ENCODE measurements around the gene AP2A2.

- TF ChIP-seq ESRRA (CRISPR knock-in tag; IDR thresholded peaks at IDR 0.05; ENCODE audit: borderline replicate concordance), result no peak
- TF ChIP-seq CTCF (IDR thresholded peaks at IDR 0.05), result no peak
- TF ChIP-seq ELF4 (CRISPR knock-in tag; IDR thresholded peaks at IDR 0.05; ENCODE audit: low read depth), result no peak
- TF ChIP-seq FOXJ3 (CRISPR knock-in tag; IDR thresholded peaks at IDR 0.05; ENCODE audit: borderline replicate concordance), result no peak
- TF ChIP-seq, protein P1, sequence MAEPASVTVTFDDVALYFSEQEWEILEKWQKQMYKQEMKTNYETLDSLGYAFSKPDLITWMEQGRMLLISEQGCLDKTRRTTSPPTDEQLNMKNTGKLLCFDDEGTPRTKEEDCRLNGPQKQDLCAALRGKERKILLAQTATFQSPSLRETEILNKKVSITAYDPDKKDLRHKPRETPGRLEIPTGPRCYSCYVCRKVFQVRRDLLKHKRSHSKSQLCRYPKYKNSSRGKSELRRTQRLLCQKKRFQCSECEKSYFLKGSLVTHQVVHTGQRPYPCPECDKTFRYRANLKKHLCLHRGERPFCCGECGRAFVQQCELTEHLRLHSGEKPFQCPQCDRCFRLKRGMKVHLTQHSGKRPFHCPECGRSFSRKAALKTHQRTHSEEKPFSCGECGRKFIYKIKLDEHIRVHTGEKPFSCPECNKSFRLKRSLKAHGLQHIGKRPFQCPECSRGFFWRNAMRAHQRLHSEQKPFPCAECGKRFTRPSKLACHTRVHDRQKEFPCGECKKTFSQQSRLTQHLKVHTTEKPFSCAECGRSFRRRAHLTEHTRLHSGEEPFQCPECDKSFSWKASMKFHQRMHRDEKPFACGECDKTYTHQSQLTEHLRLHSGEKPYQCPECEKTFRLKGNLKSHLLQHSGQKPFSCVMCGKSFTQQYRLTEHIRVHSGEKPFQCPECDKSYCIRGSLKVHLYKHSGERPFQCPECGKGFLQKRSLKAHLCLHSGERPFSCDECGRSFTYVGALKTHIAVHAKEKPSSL (CRISPR knock-in tag; conservative IDR thresholded peaks at IDR 0.05), result no peak
- no peak for TF ChIP-seq TCF7 (CRISPR knock-in tag; IDR thresholded peaks at IDR 0.05; ENCODE audit: low read depth)
- TF ChIP-seq, protein P2, sequence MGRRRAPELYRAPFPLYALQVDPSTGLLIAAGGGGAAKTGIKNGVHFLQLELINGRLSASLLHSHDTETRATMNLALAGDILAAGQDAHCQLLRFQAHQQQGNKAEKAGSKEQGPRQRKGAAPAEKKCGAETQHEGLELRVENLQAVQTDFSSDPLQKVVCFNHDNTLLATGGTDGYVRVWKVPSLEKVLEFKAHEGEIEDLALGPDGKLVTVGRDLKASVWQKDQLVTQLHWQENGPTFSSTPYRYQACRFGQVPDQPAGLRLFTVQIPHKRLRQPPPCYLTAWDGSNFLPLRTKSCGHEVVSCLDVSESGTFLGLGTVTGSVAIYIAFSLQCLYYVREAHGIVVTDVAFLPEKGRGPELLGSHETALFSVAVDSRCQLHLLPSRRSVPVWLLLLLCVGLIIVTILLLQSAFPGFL (CRISPR knock-in tag; IDR thresholded peaks at IDR 0.05; ENCODE audit: borderline replicate concordance), result no peak
- TF ChIP-seq, protein P3, sequence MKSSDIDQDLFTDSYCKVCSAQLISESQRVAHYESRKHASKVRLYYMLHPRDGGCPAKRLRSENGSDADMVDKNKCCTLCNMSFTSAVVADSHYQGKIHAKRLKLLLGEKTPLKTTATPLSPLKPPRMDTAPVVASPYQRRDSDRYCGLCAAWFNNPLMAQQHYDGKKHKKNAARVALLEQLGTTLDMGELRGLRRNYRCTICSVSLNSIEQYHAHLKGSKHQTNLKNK (CRISPR knock-in tag; IDR thresholded peaks at IDR 0.05), result no peak
- TF ChIP-seq ZNF416 (CRISPR knock-in tag; IDR thresholded peaks at IDR 0.05), result no peak
- TF ChIP-seq, protein P4, sequence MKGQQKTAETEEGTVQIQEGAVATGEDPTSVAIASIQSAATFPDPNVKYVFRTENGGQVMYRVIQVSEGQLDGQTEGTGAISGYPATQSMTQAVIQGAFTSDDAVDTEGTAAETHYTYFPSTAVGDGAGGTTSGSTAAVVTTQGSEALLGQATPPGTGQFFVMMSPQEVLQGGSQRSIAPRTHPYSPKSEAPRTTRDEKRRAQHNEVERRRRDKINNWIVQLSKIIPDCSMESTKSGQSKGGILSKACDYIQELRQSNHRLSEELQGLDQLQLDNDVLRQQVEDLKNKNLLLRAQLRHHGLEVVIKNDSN (CRISPR knock-in tag; IDR thresholded peaks at IDR 0.05), result no peak
- no peak for TF ChIP-seq SP1 (CRISPR knock-in tag; conservative IDR thresholded peaks at IDR 0.05)
- no peak for TF ChIP-seq JUN (CRISPR knock-in tag; IDR thresholded peaks at IDR 0.05)
Measured at GRCh38 chr11:934527-934926, 8.9 kb downstream of the AP2A2 start.

All from WTC11 (cell line).